HG02884 (cell line): ENCODE results near the gene MTHFD1L.
A peak's percentile ranks its signal among the peaks of the same experiment; 100 is the strongest.
"Not testable (repeated sequence)": the region's sequence is repeated elsewhere in the genome, so short reads cannot be mapped to it uniquely, and the experiment has no call there.

Source experiments
- ATAC-seq: cut with Tn5 transposase; IDR thresholded peaks from one replicate; pipeline ENCODE4 v1.9.1; 2021; ENCODE audit warnings: mild to moderate bottlenecking, moderate library complexity; ENCODE audit not compliant: unreplicated experiment

The MTHFD1L gene

DNA sequence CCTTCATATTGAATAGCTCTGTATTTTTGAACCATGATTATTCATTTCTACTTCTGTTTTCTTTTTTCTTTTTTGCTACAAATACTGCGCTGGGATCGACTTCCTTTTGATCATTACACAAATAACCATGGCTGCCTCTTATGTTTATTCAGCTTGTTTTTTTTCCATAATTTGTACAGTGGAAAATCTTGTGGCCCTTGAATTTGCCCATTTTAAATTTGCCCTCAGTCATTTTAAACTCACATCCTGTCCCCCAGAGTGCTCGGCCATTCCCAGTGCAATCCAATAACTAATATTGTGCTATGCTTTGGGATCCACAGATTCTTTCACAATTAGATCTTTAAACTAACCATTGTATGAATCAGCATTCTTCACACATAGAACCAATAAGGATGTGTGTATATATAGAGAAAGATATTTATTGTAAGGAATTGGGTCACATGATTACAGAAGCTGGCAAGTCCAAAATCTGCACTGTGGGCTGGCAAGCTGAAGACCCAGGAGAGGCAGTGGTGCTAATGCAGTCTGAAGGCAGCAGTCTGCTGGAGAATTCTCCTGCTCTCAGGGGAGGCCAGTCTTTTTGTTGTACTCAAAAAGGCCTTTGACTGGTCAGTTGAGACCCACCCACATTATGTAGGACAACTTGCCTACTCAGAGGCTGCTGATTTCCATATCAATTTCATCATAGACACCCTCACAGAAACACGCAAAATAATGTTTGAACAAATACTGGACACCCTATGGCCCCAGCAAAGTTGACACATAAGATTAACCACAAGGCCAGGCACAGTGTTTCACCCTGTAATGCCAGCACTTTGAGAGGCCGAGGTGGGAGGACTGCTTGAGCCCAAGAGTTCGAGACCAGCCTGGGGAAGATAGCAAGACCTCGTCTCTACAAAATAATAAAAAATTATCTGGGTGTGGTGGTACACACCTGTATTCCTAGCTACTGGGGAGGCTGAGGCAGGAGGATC is 147.1 kb downstream of the MTHFD1L start:
- ATAC-seq, result no peak

DNA sequence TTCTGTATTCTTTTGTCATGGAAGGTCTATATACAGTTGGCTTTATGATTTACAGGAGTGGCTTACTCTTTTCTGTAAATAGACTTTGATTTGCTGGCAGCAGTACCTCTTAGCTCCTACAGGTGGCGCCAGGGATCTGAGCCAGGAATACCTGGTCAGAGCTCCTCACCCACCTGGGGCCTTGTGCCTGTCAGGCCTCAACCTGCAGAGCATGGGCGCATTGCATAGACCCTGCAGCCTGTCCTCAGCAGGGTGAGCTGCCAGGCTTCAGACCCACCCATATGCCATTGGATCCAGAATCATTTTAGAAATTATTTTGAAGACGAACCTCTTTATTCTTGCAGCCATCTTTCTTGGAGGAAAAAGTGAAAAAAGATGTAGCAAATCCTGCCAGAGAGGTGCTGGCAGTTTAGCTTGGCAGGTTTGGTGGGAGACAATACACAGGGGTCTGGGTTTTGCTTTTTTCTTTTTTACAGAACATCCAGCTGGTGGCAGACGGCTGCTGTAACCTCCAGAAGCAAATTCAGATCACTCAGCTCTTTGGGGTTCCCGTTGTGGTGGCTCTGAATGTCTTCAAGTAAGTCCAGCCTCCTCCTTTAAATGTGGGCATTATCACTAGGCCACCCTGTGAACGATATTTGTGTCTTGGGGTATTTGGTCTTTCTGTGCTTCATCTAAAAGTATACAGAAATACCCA is 149.1 kb downstream of the MTHFD1L start:
- ATAC-seq, result peak; percentile 63

DNA sequence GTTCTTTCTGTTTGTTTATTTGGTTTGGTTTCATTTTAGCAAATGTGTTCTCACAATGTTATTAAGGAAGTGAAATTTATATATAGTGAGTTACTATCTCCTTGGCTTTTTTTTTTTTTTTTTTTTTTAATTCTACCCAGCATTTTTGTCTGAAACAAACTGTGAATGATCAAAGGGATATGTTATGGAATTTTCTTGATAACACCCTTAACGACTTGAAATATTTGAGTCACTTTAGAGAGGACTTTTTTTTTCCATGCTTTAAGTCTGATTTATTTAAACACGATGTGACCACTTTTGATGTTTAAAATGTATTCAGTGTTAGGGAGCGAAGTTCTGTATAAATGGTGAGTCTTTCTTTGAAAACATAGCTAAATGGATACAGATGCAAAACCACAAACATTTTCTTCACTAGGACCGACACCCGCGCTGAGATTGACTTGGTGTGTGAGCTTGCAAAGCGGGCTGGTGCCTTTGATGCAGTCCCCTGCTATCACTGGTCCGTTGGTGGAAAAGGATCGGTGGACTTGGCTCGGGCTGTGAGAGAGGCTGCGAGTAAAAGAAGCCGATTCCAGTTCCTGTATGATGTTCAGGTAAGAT is 149.7 kb downstream of the MTHFD1L start:
- no peak for ATAC-seq

DNA sequence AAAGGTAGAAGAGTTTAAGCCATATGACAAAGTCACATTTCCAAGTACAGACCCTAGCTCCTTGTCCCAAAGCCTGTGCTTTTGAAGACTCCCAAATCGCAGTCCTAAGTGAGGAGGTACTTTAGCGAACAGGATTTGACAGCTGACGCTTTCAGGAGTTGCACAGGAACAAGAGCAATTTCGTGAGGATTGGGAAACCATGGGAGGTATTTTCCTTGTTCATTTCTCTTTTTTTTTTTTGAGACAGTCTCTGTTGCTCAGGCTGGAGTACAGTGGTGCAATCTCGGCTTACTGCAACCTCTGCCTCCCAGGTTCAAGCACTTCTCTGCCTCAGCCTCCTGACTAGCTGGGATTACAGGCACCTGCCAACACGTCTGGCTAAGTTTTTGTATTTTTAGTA is 150.6 kb downstream of the MTHFD1L start:
- ATAC-seq, result no peak

GRCh38 chr6:151018046-151018445 is 152.5 kb downstream of the MTHFD1L start:
- no peak for ATAC-seq

- ATAC-seq, result no peak
These were observed 153.6 kb downstream of the MTHFD1L start for GRCh38 chr6:151018911-151019782.

GRCh38 chr6:151021896-151022295 is 156.4 kb downstream of the MTHFD1L start:
- ATAC-seq, result no peak

- ATAC-seq, result no peak
These were observed 157.0 kb downstream of the MTHFD1L start for GRCh38 chr6:151022492-151022891.

DNA sequence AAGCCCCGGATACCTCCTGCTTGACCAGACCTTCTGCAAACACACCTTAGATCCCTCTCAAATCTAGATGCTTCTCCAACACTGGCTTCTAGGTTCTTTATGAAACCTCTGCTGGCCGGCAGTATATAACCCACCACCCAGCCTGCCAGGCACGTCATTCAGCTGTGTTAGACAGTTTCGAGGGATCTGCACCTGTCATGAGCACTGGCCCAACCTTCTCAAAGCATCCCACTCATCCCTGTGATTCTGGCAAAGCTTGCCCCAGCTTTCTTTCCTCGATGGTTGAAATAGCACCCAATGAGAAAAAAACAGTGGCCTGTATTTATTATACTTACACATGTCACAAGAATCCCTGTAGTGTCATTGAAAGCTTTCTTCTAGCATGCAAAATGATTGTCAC is 157.8 kb downstream of the MTHFD1L start:
- ATAC-seq, result no peak

DNA sequence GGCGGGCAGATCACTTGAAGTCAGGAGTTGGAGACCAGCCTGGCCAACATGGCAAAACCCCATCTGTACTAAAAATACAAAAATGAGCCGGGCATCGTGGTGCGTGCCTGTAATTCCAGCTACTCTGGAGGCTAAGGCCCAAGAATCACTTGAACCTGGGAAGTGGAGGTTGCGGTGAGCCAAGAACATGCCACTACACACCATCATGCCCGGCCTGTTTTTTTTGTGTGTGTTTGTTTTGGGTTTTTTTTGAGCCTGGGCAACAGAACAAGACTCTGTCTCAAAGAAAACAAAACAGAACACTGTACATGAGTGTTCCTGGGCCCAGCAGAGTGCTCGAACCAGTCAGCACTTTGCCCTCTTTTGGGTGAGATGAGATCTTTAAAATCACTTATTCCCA is 159.1 kb downstream of the MTHFD1L start:
- no peak for ATAC-seq

DNA sequence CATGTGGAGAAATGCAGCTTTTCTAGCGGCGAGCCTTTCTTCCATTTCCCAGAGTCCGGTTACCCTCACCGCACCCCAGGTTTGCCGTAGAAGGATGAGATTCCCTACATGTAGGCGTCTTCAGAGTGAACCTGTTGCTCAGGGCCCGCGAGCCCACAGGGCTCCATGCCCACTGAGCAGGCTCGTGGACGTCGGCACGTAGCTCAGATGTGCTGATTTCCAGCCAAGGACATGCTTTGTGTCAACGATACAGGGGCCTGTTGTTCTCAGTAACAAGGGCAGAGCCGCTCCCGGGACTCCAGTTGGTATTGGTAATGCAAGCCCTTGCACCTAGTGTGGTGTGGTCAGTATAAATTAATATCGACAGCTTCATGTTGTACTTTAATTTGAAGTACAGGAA is 159.6 kb downstream of the MTHFD1L start:
- ATAC-seq, result no peak

GRCh38 chr6:151026041-151026663 is 160.7 kb downstream of the MTHFD1L start:
- no peak for ATAC-seq

- ATAC-seq, result no peak
These were observed 161.8 kb downstream of the MTHFD1L start for GRCh38 chr6:151027295-151027747.

- ATAC-seq, result no peak
These were observed 162.7 kb downstream of the MTHFD1L start for GRCh38 chr6:151027936-151028838.

DNA sequence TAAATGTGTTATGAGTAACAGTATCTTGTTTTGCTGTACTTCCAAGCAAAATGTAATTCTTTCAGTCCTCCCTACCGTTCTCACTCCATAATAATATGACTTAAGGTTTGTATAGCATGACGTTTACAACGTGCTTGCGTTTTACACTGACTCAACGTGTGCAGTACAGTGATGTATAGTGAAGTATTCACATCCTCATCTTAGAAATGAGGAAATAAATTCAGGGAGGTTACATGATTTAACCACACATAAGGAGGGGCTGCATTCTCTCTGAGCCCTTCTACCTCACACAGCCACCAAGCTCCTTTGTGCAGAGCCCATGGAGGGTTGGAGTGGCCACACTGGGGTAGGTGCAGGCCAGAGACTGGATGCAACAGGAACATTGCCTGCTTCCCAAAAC is 164.5 kb downstream of the MTHFD1L start:
- no peak for ATAC-seq

DNA sequence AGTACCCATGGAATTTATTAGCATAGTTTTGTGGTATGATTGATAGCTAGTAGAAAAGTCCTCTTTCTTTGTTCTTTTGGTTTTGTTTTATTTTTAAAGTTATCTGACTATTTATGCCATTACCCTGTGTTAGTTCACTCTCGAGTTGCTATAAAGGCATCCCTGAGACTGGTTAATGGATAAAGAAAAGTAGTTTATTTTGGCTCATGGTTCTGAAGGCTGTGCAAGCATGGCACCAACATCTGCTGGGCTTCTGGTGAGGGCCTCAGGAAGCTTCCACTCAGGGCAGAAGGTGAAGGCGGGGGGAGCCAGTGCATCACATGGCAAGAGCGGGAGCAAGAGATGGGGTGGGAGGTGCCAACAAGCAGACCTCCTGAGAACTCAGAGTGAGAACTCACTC is 166.5 kb downstream of the MTHFD1L start:
- no peak for ATAC-seq

DNA sequence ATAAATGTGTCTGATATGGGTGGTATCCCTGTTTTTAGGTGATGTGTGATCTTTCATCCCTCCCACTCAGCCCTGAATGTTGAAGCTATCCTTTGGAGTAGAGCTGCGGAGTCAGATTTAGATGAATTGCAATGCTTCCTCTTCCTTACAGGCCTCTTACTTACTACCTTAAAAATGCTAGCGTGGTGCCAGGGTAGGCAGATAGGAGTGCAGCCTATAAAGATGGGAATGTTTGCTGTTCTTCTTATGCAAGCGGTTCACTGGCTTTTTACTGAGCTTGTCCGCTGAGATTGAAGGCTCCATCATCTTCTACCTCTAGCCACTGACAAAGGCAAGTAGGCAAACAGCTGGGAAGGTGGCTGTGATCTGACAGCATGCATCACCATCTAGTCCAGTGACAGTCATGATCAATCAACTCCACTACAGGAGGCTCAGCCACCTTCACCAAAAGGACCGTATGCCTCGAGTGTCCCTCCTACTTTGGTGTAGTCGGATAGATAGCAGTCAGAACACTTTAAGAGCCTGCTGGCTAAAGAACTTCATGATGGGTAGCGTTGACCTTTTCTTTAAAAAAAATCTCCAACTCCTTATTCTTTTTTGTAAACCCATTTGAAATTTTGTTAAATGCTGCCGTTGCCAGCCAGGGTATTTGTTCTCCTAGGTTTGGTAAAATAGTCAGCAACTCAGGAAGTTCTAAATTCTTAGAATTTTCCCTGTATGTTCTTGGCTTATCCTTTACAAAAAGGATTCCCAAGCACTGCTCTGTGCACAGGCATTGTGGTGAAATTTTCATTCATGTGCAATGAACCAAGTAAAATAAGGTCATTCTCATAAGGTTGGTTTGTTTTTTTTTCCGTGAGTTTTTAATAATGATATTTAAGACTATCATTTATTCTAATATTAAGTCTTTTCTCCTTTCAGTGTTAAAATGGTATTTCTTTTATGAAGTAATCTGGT is 169.6 kb downstream of the MTHFD1L start:
- ATAC-seq, result no peak

DNA sequence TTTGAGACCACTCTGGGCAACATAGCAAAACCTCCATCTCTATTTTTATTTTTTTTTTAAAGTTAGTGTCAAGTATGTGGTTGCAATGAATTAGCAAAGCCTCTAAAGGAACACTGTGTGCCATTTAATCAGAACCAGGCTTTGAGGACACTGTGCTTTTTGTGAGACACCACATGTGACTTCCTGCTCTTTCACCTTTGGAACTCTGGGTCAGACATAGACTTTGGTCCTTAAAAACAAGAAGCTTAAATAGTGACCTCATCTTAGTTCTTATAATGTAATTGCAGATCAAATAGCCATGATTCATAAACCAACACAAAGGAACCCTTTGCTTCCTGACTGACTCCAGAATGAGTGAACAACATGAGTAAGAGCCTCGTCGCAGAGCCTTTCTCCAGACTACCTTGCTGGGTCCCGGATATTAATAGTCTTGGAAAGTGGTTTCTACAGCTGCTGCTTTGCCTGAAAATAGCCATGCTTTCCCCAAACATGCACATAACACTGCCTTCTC is 170.8 kb downstream of the MTHFD1L start:
- not testable (repeated sequence) for ATAC-seq
